ENCODE measurements around the gene OSBPL1A.

Gene OSBPL1A

DNA sequence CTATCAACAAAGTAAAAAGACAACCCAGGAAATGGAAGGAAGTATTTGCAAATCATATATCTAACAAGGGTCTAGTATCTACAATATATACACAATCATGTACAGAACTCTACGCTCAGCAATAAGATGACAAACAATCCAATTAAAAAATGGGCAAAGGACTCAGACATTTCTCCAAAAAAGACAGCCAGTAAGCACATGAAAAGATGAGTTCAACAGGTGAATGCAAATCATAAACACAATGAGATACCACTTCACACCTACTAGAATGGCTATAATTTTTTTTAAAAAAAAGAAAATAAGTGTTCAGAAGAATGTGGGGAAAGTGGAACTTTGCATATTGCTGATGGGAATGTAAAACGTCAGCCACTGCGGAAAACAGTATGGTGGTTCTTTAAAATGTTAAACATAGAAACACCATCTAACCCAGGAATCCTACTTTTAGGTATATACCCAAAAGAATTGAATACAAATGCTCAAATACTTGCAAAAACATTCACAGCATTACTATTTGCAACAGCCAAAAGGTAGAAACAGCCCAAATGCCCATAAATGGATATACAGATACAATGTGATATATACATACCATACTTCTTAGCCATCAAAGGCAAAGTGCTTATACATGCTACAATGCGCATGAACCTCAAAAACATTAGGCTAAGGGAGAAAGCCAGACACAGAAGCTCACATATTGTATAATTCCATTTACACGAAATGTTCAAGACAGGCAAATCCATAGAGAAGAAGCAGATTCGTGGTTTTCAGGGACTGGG, 137.6 kb downstream of the OSBPL1A start:
- TF ChIP-seq TAF1 (IDR thresholded peaks at IDR 0.05; ENCODE audit: borderline replicate concordance, insufficient read depth, low read length), result no peak
- no peak for TF ChIP-seq POLR2AphosphoS5 (IDR thresholded peaks at IDR 0.05; ENCODE audit: low read depth, low read length)
- TF ChIP-seq SIN3A (IDR thresholded peaks at IDR 0.05; ENCODE audit: borderline replicate concordance, insufficient read depth, low read length), result no peak
- no peak for TF ChIP-seq FOXP2 (optimal IDR thresholded peaks at IDR 0.05; ENCODE audit: borderline replicate concordance, extremely low read depth, extremely low read length, insufficient read depth)
- TF ChIP-seq, protein P1, sequence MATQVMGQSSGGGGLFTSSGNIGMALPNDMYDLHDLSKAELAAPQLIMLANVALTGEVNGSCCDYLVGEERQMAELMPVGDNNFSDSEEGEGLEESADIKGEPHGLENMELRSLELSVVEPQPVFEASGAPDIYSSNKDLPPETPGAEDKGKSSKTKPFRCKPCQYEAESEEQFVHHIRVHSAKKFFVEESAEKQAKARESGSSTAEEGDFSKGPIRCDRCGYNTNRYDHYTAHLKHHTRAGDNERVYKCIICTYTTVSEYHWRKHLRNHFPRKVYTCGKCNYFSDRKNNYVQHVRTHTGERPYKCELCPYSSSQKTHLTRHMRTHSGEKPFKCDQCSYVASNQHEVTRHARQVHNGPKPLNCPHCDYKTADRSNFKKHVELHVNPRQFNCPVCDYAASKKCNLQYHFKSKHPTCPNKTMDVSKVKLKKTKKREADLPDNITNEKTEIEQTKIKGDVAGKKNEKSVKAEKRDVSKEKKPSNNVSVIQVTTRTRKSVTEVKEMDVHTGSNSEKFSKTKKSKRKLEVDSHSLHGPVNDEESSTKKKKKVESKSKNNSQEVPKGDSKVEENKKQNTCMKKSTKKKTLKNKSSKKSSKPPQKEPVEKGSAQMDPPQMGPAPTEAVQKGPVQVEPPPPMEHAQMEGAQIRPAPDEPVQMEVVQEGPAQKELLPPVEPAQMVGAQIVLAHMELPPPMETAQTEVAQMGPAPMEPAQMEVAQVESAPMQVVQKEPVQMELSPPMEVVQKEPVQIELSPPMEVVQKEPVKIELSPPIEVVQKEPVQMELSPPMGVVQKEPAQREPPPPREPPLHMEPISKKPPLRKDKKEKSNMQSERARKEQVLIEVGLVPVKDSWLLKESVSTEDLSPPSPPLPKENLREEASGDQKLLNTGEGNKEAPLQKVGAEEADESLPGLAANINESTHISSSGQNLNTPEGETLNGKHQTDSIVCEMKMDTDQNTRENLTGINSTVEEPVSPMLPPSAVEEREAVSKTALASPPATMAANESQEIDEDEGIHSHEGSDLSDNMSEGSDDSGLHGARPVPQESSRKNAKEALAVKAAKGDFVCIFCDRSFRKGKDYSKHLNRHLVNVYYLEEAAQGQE (IDR thresholded peaks at IDR 0.05; ENCODE audit: insufficient read depth in 1 of 2, low read depth in 2 of 2, low read length in 2 of 2), result no peak

DNA sequence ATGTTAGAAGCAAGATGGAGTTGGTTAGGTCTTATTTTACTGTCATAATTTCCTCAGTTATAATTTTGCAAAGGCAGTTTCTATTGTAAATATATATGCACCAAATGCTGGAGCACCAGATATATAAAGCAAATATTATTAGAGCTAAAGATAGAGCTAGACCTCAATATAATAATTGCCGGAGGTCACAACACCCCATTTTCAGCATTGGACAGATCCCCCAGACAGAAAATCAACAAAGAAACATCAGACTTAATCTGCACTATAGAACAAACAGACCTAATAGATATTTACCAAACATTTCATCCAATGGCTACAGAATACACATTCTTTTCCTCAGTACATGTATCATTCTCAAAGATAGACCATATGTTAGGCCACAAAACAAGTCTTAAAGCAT, 143.6 kb downstream of the OSBPL1A start:
- TF ChIP-seq, protein P1 (IDR thresholded peaks at IDR 0.05; ENCODE audit: insufficient read depth in 1 of 2, low read depth in 2 of 2, low read length in 2 of 2), result 0 out of 4 replicates have a peak, but pooled peaks of 1 of the 2 experiments have one; percentile 40
- no peak for TF ChIP-seq FOXP2 (optimal IDR thresholded peaks at IDR 0.05; ENCODE audit: borderline replicate concordance, extremely low read depth, extremely low read length, insufficient read depth)

DNA sequence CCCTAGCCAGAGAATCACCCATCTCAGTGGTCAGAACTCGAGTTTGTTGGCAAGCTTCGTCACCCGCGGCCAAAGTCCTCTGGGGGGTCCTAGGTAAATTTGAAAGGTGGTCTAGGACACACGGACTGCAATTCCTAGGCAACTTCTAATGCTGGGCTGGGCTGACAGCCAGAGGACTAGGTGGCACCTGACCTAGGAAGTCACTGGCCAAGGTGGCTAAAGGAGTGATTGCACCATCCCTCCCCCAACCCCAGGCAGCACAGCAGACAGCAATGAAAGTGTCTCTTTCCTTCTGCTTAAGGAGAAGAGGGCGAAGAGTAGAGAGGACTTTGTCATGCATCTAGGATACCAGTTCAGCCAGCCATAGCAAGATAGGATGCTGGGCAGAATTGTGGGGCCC, 147.9 kb downstream of the OSBPL1A start:
- no peak for TF ChIP-seq TAF1 (IDR thresholded peaks at IDR 0.05; ENCODE audit: borderline replicate concordance, insufficient read depth, low read length)
- no peak for TF ChIP-seq POLR2AphosphoS5 (IDR thresholded peaks at IDR 0.05; ENCODE audit: low read depth, low read length)
- no peak for TF ChIP-seq FOXP2 (optimal IDR thresholded peaks at IDR 0.05; ENCODE audit: borderline replicate concordance, extremely low read depth, extremely low read length, insufficient read depth)
- TF ChIP-seq SIN3A (IDR thresholded peaks at IDR 0.05; ENCODE audit: borderline replicate concordance, insufficient read depth, low read length), result no peak
- TF ChIP-seq, protein P1 (IDR thresholded peaks at IDR 0.05; ENCODE audit: insufficient read depth in 1 of 2, low read depth in 2 of 2, low read length in 2 of 2), result no peak

DNA sequence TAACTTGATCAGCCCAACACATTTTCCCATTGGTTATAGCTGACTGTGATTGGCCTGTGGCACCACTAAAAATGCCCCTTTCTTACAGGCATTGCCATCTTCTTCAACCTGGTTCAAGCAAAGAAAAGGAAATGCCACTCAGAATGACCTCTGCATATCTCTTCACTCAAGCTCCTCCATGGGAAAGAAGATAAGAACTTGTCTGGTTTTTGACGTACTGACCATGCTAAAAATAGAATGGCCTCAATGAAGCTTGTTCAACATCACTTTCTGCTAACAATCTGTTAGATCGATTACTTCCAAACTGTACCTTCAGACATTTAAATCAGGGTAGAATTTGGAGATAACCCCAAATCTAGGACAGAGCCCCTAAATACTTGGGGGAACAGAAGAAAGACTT, 149.3 kb downstream of the OSBPL1A start:
- no peak for TF ChIP-seq SIN3A (IDR thresholded peaks at IDR 0.05; ENCODE audit: borderline replicate concordance, insufficient read depth, low read length)
- no peak for TF ChIP-seq POLR2AphosphoS5 (IDR thresholded peaks at IDR 0.05; ENCODE audit: low read depth, low read length)
- TF ChIP-seq, protein P1 (IDR thresholded peaks at IDR 0.05; ENCODE audit: insufficient read depth in 1 of 2, low read depth in 2 of 2, low read length in 2 of 2), result no peak
- TF ChIP-seq TAF1 (IDR thresholded peaks at IDR 0.05; ENCODE audit: borderline replicate concordance, insufficient read depth, low read length), result no peak
- TF ChIP-seq FOXP2 (optimal IDR thresholded peaks at IDR 0.05; ENCODE audit: borderline replicate concordance, extremely low read depth, extremely low read length, insufficient read depth), result no peak

Measured in PFSK-1 (cell line).